Smooth muscle cell (in vitro differentiated cells): Measurements from ENCODE around the gene POGLUT2. TPM values are rescaled to one million over a fixed set of nuclear protein-coding genes. Genes with fewer than 3 reads are reported as not detected.

Experiments used
- DNase-seq: peaks from one replicate; lab custom pipeline; 2025; ENCODE audit not compliant: unreplicated experiment; lab: John Stamatoyannopoulos, UW
- H2AFZ ChIP-seq: fragments of 200-600 bp; sonication (generic); 2 replicates; pipeline ENCODE4 v1.6.0; 2016; ENCODE audit warnings: antibody characterized with exemption, low read depth, mild to moderate bottlenecking
- H3F3A ChIP-seq: fragments of 200-600 bp; sonication (generic); 2 replicates; pipeline ENCODE4 v1.6.0; 2017; ENCODE audit warnings: antibody characterized with exemption, low read depth
- H3K27ac ChIP-seq: fragments of 200-600 bp; sonication (generic); 2 replicates; pipeline ENCODE4 v1.5.1; 2016; ENCODE audit warnings: low read depth, mild to moderate bottlenecking
- H3K27me3 ChIP-seq: fragments of 200-600 bp; sonication (generic); 2 replicates; pipeline ENCODE4 v1.6.1; 2016; ENCODE audit warnings: low read depth, mild to moderate bottlenecking
- H3K36me3 ChIP-seq: fragments of 200-600 bp; sonication (generic); 2 replicates; pipeline ENCODE4 v1.5.1; 2016; ENCODE audit warnings: low read depth
- H3K4me1 ChIP-seq: fragments of 200-600 bp; sonication (generic); 2 replicates; pipeline ENCODE4 v1.5.1; 2016; ENCODE audit warnings: low read depth
- H3K4me2 ChIP-seq: fragments of 200-600 bp; sonication (generic); 2 replicates; pipeline ENCODE4 v1.6.0; 2016; ENCODE audit warnings: mild to moderate bottlenecking
- H3K4me3 ChIP-seq: fragments of 200-600 bp; sonication (generic); 2 replicates; pipeline ENCODE4 v1.5.1; 2016; ENCODE audit warnings: mild to moderate bottlenecking
- H3K79me2 ChIP-seq: fragments of 200-600 bp; sonication (generic); 2 replicates; pipeline ENCODE4 v1.6.0; 2016; ENCODE audit warnings: low read depth, mild to moderate bottlenecking
- H3K9ac ChIP-seq: fragments of 200-600 bp; sonication (generic); 2 replicates; pipeline ENCODE4 v1.6.0; 2016; ENCODE audit warnings: low read depth
- H3K9me3 ChIP-seq: fragments of 200-600 bp; sonication (generic); replicated peaks from 2 replicates; pipeline ENCODE4 v1.5.1; 2016; ENCODE audit warnings: low read depth
- H4K20me1 ChIP-seq: fragments of 200-600 bp; sonication (generic); 2 replicates; pipeline ENCODE4 v1.6.0; 2016; ENCODE audit warnings: low read depth
- WGBS: methylation state at CpG from one replicate; pipeline ENCODE4 v1.1.7; 2016; ENCODE audit warnings: low lambda C conversion rate; 5-methylcytosine and 5-hydroxymethylcytosine counted together
- polyA plus RNA-seq: library from polyadenylated mRNA; unstranded; fragments of >200 nt; fragmentation: Nextera tagmentation; extraction: Ambion mirVana; gene quantifications from 2 replicates; pipeline ENCODE4 v1.2.1, GENCODE V29; 2016
- total RNA-seq: library from RNA; depleted of rRNA; stranded (reverse); fragments of >200 nt; gene quantifications from 2 replicates; pipeline ENCODE4 v1.2.3, GENCODE V29; 2014
- TF ChIP-seq, protein P1 (sequence below): fragments of 200-600 bp; sonication (generic); IDR thresholded peaks from 2 replicates; pipeline ENCODE4 v1.5.1; 2017; ENCODE audit warnings: borderline replicate concordance, mild to moderate bottlenecking, antibody characterized with exemption; ENCODE audit not compliant: insufficient read depth, poor library complexity, severe bottlenecking

POGLUT2 gene
- total and polyA plus RNA-seq, 2 experiments from 2014 or later, result 34.5 to 41.7 TPM

DNA sequence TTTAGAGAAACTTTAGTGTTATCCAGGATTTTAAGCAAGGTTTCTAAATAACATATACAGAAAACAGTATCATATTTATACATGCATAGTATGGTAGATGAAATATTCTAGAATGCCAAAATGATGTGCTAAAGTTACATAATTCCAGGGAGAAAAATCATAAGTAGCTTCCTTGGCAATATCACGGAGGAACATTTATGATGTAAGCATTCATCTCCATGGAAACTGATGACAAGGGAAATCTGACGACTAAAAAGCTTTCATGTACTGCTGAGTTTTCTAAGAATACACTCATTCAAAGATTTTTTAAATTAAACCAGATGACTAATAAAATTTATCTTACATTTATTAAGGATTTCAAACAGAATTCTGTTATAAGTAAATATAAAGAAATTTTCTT, 29.9 kb downstream of the POGLUT2 start:
- 95% methylated on average over 2 of the region's 2 CpGs for WGBS
- no peaks in the 10 kb centered on the region for H3F3A ChIP-seq
- H3K79me2 ChIP-seq, result peaks cover 11% of the 10 kb centered on the region
- H3K9me3 ChIP-seq, result no peaks in the 10 kb centered on the region
- TF ChIP-seq, protein P1, sequence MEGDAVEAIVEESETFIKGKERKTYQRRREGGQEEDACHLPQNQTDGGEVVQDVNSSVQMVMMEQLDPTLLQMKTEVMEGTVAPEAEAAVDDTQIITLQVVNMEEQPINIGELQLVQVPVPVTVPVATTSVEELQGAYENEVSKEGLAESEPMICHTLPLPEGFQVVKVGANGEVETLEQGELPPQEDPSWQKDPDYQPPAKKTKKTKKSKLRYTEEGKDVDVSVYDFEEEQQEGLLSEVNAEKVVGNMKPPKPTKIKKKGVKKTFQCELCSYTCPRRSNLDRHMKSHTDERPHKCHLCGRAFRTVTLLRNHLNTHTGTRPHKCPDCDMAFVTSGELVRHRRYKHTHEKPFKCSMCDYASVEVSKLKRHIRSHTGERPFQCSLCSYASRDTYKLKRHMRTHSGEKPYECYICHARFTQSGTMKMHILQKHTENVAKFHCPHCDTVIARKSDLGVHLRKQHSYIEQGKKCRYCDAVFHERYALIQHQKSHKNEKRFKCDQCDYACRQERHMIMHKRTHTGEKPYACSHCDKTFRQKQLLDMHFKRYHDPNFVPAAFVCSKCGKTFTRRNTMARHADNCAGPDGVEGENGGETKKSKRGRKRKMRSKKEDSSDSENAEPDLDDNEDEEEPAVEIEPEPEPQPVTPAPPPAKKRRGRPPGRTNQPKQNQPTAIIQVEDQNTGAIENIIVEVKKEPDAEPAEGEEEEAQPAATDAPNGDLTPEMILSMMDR, result no peak
- no peak overlapping the region for H3K27ac ChIP-seq
- no peak overlapping the region for H2AFZ ChIP-seq
- H4K20me1 ChIP-seq, result no peaks in the 10 kb centered on the region
- H3K4me3 ChIP-seq, result no peak overlapping the region
- no peaks in the 10 kb centered on the region for H3K36me3 ChIP-seq
- DNase-seq, result no peak
- peaks cover 9% of the 10 kb centered on the region for H3K4me1 ChIP-seq
- no peaks in the 10 kb centered on the region for H3K27me3 ChIP-seq
- no peak overlapping the region for H3K4me2 ChIP-seq
- no peak overlapping the region for H3K9ac ChIP-seq

DNA sequence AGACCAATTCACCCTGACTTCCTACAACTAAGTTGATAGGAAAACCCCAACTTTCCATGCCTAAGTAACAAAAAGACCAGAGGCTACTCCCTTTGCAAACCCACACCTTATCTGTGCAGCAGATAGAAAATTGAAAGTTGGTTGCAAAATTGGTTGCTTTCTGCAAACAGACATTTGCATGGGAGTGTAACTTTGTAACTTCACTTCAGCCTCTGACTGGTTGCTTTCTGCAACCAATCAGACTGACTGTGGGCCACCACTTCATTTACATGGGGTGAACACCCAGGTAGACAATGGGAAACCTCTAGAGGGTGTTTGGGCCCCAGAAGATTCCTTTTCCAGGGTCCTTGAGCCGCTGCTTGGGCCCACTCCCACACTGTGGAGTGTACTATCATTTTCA, 35.0 kb downstream of the POGLUT2 start:
- TF ChIP-seq, protein P1, result no peak
- H3K9ac ChIP-seq, result no peak overlapping the region
- no peaks in the 10 kb centered on the region for H3K9me3 ChIP-seq
- DNase-seq, result no peak
- no peaks in the 10 kb centered on the region for H3K27me3 ChIP-seq
- H3K4me2 ChIP-seq, result no peak overlapping the region
- H3K4me3 ChIP-seq, result no peak overlapping the region
- H3K4me1 ChIP-seq, result no peaks in the 10 kb centered on the region
- no peak overlapping the region for H3K27ac ChIP-seq
- no peaks in the 10 kb centered on the region for H4K20me1 ChIP-seq
- H3K79me2 ChIP-seq, result peaks cover 2% of the 10 kb centered on the region
- WGBS, result 100% methylated on average over 1 of the region's 1 CpG
- H3K36me3 ChIP-seq, result no peaks in the 10 kb centered on the region
- no peak overlapping the region for H2AFZ ChIP-seq
- no peaks in the 10 kb centered on the region for H3F3A ChIP-seq

DNA sequence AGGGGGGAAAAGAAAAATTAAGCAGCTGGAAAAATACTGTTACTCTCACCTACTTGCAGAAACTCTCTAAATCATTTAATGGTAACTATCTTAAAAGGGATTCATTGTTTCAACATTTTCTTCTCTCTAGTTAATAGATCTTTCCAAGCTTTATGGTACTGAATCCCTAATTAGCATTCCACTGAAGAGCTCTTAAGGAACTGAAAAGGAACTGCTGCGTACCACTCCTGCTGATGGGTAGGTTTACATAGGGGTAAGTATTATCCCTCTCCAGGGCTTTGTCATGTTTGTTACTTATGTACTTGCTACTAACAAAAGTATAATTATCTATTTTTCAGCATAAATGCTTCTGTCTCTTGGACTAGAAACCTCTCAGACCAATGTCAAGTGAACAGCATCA, 37.7 kb downstream of the POGLUT2 start:
- Histone ChIP-seq H3K4me3 (no peak overlapping the region), H4K20me1 (no peaks in the 10 kb centered on the region), H3K9me3 (no peaks in the 10 kb centered on the region), H3K9ac (no peak overlapping the region), H3K4me2 (no peak overlapping the region), H3K36me3 (no peaks in the 10 kb centered on the region), H3K27me3 (no peaks in the 10 kb centered on the region), H3K27ac (no peak overlapping the region), H3F3A (no peaks in the 10 kb centered on the region), H3K79me2 (no peaks in the 10 kb centered on the region), H3K4me1 (no peaks in the 10 kb centered on the region), H2AFZ (no peak overlapping the region)
- no peak for DNase-seq
- WGBS, result 76% methylated on average over 1 of the region's 1 CpG
- TF ChIP-seq, protein P1, result no peak

DNA sequence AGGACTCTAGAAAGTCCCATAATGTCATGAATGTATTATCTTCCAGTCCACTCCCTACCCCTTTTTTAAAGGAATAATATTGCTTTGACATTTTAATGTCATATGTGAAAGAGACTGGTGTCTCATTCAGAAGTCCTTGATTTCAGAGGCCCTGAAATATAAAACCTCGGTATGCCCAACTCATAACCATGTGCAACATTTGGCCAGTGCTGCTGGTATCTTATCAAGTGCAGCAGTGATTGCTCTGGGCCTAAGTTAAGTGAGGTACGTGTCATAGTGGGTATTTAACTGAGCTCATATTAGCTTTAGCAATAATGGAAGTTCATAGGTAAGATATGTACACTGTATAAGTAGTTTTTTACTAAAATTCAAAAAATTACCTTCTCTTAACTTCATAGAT, 39.9 kb downstream of the POGLUT2 start:
- Histone ChIP-seq H2AFZ (no peak overlapping the region), H3K4me2 (no peak overlapping the region), H3K4me3 (no peak overlapping the region), H3K27me3 (no peaks in the 10 kb centered on the region), H3F3A (no peaks in the 10 kb centered on the region), H3K79me2 (no peaks in the 10 kb centered on the region), H3K27ac (no peak overlapping the region), H3K36me3 (no peaks in the 10 kb centered on the region), H4K20me1 (no peaks in the 10 kb centered on the region), H3K4me1 (no peaks in the 10 kb centered on the region), H3K9me3 (no peaks in the 10 kb centered on the region), H3K9ac (no peak overlapping the region)
- 93% methylated on average over 2 of the region's 2 CpGs for WGBS
- TF ChIP-seq, protein P1, result no peak
- no peak for DNase-seq
